ENCODE data around the gene STX17.
"Not testable (repeated sequence)": the region's sequence is repeated elsewhere in the genome, so short reads cannot be mapped to it uniquely, and the experiment has no call there.

Gene STX17

DNA sequence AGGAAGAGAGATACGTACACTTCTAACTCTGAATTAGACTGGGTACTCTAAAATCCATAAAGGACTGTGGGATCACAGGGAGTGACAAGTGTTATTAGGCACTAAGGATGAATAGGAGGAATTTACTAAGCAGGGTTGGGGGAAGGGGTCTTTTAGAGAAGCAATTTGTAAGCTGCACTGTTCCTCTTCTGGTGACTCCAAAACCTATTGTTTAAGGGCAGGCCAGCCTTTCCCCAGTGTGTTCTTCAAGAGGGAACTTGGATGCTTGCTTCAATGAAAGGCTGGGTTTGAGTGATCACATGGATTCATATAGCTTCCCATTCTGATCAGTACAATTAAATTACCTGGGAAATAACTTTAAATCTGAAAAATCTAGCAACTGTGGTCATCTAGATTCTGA is 71.8 kb downstream of the STX17 start:
- TF ChIP-seq, protein P1, sequence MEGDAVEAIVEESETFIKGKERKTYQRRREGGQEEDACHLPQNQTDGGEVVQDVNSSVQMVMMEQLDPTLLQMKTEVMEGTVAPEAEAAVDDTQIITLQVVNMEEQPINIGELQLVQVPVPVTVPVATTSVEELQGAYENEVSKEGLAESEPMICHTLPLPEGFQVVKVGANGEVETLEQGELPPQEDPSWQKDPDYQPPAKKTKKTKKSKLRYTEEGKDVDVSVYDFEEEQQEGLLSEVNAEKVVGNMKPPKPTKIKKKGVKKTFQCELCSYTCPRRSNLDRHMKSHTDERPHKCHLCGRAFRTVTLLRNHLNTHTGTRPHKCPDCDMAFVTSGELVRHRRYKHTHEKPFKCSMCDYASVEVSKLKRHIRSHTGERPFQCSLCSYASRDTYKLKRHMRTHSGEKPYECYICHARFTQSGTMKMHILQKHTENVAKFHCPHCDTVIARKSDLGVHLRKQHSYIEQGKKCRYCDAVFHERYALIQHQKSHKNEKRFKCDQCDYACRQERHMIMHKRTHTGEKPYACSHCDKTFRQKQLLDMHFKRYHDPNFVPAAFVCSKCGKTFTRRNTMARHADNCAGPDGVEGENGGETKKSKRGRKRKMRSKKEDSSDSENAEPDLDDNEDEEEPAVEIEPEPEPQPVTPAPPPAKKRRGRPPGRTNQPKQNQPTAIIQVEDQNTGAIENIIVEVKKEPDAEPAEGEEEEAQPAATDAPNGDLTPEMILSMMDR (conservative IDR thresholded peaks at IDR 0.05; ENCODE audit: low read depth), result no peak
- no peak overlapping the region for H3K27ac ChIP-seq
- DNase-seq (ENCODE audit: low spot score), result no peak
- CTCF ChIA-PET, result interaction anchor here (0.6 to 0.7 kb wide), 4 partner anchors 155 to 815 kb away, joined by 3 to 4 read pairs (median 4); no protein-coding TSS in a partner anchor
- POLR2A ChIA-PET (ENCODE audit: low non-redundant PET), result no interaction called here

DNA sequence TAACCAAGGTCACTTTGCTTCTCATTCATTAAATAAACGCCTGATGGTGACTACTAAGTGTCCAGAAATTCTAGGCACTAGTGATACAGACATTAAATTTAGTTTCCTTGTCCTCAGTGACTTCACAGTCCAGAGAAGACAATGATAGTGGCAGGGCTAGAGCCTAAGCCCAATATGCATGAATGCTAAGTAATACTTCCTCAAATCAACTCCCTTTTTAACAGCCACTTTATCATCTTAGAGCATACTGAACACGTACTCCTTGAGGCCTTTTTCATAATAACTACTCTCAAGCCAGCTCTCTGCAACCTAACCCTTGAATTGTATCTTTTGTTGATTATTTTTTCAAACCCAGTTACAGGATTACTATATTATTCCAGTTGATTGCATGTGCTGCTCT is 74.1 kb downstream of the STX17 start:
- no peak for DNase-seq (ENCODE audit: low spot score)
- ChIA-PET CTCF (interaction anchor here (0.8 kb wide), 1 partner anchor 11 kb away, joined by 3 read pairs; no protein-coding TSS in a partner anchor), POLR2A (ENCODE audit: low non-redundant PET) (no interaction called here)
- TF ChIP-seq, protein P1 (conservative IDR thresholded peaks at IDR 0.05; ENCODE audit: low read depth), result no peak
- H3K27ac ChIP-seq, result no peak overlapping the region

DNA sequence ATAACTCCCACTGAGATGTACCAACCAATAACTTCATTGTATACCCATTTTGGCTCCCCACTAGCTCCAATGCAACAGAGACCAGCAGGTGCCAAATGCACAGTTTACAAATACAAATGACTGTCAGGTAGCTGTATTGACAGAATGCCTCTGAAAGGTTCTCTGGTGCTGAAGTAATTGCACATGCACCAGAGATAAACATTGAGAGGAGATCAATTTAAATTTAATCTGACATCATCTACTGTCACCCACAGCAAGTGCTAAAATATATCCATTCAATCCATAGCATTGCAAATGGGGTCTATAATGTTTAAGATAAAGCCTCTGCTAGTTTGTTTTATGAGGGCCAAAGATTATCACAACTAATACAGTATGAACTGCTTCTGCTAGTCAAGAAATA is 80.2 kb downstream of the STX17 start:
- TF ChIP-seq, protein P1 (conservative IDR thresholded peaks at IDR 0.05; ENCODE audit: low read depth), result no peak
- ChIA-PET CTCF (interaction anchor here (0.7 kb wide), 2 partner anchors 49 to 168 kb away, joined by 3 read pairs; no protein-coding TSS in a partner anchor), POLR2A (ENCODE audit: low non-redundant PET) (no interaction called here)
- no peak for DNase-seq (ENCODE audit: low spot score)
- no peak overlapping the region for H3K27ac ChIP-seq

DNA sequence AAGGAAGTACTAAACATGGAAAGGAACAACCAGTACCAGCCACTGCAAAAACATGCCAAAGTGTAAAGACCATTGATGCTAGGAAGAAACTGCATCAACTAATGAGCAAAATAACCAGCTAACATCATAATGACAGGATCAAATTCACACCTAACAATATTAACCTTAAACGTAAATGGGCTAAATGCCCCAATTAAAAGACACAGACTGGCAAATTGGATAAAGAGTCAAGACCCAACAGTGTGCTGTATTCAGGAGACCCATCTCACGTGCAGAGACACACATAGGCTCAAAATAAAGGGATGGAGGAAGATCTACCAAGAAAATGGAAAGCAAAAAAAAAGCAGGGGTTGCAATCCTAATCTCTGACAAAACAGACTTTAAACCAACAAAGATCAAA is 84.1 kb downstream of the STX17 start:
- DNase-seq (ENCODE audit: low spot score); POLR2A ChIA-PET (ENCODE audit: low non-redundant PET); CTCF ChIA-PET; H3K27ac ChIP-seq: not testable (repeated sequence)

DNA sequence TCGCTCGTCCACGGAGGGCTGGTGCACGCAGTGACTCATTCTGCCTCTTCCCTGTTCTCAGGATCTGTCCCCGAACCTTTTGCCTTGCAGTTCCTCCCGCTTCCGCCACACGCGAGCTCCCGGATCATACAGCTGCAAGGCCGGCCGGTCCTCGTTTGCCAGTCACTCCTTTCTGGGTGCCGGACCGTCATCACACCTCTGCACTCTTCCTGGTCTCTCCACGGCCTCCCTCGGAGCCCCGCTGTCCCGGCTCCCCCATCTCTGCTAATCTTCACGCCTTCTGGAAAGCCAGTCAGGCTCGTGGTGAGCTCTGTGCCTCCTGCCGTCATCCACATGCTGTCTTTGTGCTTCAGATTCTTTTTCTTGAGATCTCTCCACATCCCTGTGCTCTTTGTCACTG is 91.8 kb downstream of the STX17 start:
- CTCF ChIA-PET, result no interaction called here
- H3K27ac ChIP-seq, result no peak overlapping the region
- DNase-seq (ENCODE audit: low spot score), result no peak
- POLR2A ChIA-PET (ENCODE audit: low non-redundant PET), result no interaction called here
- TF ChIP-seq, protein P1 (conservative IDR thresholded peaks at IDR 0.05; ENCODE audit: low read depth), result no peak

DNA sequence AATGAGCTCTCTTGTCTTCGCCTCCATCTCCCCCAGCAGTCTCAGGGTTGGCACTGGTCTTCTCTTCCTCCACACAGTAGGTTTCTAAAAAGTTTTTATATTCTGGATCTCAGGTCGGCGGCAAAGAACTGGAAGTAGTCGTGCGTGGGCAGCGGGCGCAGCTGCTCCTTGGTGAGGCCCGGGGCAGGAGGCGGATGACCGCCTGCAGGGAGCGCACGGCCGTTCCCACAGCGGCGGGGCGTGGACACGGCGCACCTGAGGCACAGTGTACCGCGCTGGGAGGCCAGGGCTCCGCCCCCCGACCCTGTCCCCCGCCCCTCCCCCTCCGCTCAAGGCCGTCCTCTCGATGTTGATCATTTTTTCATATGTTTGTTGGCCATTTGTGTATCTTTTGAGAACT is 92.4 kb downstream of the STX17 start:
- TF ChIP-seq, protein P1 (conservative IDR thresholded peaks at IDR 0.05; ENCODE audit: low read depth), result no peak
- H3K27ac ChIP-seq, result no peak overlapping the region
- CTCF ChIA-PET, result no interaction called here
- POLR2A ChIA-PET (ENCODE audit: low non-redundant PET), result no interaction called here
- no peak for DNase-seq (ENCODE audit: low spot score)

DNA sequence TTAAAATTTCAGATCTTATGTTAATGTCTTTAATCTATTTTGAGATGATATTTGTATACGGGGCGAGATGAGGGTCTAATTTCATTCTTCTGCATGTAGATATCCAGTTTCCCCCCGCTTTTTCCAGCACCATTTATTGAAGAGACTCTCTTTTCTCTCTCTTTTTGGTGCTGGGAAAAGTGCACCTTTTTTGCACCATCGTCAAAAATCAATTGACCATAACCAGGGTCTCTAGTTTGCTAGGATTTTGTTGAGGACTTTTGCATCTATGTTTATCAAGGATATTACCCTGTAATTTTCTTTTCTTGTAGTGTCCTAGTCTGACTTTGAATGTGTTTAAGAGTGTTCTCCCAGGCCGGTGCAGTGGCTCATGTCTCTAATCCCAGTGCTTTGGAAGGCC is 93.3 kb downstream of the STX17 start:
- DNase-seq (ENCODE audit: low spot score), result no peak
- TF ChIP-seq, protein P1 (conservative IDR thresholded peaks at IDR 0.05; ENCODE audit: low read depth), result no peak
- CTCF ChIA-PET, result no interaction called here
- POLR2A ChIA-PET (ENCODE audit: low non-redundant PET), result no interaction called here
- no peak overlapping the region for H3K27ac ChIP-seq
